NCI-H2171 treated with DMSO at 0.1 percent for 48 hours (cell line): ENCODE measurements around the gene SSBP2.

Experiments
- DNase-seq: peaks from one replicate; lab custom pipeline; 2025; lab: John Stamatoyannopoulos, UW

SSBP2 gene

GRCh38 chr5:81751009-81751835, at the start of gene SSBP2:
Gene SSBP2 (minus strand): TSS chr5:81751097. CDS start chr5:81751042, 55 bp downstream.
- DNase-seq = peak; percentile 89

- no peak for DNase-seq
Measured at GRCh38 chr5:81795666-81796065, 44.8 kb upstream of the SSBP2 start.

DNA sequence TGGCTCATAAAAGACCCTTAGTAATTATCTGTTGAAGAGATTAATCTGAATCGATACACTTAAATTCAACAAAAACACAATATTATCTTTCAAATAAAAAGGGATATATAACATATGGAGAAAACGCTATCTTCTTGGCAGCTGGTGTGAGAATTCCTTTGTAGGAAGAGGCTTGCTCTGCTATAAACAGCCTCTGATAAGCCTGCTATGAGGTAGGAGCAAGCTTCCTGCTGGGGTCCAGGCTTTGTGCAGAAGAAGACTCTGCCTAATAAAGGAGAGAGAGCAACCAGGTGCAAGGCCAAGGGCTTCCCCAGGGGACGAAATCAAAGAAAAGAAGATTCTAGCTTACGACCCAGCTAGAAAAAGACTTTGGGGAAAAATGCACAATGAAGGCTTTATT, 43.3 kb upstream of the SSBP2 start:
- DNase-seq = no peak

- no peak for DNase-seq
Measured at GRCh38 chr5:81790336-81790735, 39.4 kb upstream of the SSBP2 start.

GRCh38 chr5:81789033-81789432, 38.1 kb upstream of the SSBP2 start:
- no peak for DNase-seq

DNA sequence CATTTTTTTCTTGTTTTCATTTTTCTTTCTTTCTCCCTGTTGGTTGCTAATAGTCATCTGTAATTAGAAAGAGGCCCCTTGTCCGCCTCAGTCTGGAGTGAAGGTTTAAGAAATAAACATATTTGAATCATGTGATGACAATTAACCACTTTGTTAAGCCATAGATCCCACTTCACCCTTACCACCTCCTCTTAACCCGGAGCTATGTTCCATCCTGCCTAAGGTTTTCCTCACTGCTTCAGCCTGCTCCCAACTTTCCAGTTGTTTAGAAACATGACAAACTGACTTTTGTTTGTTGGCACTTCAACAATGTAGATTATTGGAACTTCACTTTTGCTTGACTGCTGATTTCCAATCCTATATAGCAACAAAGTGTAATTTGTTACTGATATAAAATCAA, 37.4 kb upstream of the SSBP2 start:
- DNase-seq = no peak

- peak; percentile 1 for DNase-seq
Measured at GRCh38 chr5:81787474-81788242, 36.8 kb upstream of the SSBP2 start.

DNA sequence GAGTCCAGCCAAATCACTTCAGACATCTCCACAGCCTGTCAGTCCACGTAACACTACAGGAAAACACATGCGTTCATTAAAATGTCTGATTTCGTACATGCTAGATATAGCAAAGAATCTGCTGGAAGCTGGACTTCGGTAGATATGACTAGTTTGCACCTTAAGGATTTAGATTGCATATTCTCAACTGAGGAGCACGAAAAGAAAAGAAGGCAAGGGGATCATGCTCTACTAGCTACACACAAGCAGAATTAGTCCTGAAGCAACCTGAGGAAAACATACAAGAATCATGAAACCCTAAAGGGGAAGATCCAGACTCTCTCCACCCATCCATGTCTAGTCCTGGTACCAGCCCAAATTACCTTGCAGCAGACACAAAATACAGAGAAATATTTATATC, 36.1 kb upstream of the SSBP2 start:
- no peak for DNase-seq

DNA sequence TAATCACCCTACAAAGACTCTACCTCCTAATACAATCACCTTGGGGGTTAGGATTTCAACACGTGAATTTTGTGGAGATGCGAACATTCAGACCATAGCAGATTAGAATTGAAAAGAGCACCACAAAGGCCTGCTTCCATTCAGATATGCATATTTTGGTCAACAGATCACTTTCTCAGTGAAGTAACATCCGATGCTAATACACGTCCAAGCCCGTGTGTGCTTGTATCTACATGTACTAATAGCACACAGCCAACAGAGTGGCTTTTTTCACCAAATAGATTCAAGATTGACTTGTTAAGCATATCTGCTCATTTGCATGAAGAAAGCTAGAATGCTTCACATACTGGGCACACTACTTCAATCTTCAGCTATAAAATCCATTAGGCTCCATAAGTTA, 35.6 kb upstream of the SSBP2 start:
- DNase-seq = no peak

DNA sequence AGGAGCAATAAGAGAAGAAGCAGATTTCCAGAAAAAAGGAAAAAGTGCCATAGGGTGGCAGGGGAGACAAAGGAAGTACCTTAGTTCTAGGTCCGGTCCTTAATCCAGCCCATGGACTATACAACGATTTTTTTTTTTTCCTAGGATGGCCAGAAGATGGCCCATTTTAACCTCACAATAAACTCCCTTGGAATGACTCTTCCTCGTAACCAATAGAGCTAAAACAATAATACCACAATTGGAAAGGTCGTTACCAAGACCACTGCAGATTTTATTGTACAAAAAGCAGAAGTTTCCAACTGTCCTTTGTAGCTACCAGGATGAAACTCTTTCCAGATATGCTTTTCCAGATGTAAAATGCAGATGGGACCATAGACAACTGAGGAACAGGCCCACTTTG, 34.4 kb upstream of the SSBP2 start:
- no peak for DNase-seq

DNA sequence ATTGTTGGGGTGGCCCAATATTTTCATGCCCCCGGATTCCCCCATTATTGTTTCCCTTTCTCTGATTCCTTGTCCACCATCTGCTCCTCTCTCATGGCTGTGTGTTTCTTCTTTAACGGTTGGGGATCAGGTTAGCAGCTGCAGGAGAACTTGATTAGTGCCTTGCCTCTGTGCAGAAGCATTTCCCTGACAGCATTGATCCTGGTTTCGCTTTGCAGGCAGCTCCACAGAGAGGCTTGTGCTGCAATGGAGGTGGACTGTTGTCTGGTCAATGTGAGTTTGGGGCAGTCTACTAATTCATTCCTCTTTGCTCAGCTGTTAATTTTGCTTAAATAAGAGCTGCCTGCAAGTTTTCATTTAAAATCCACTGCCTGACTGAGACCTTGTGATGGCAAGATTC, 32.5 kb upstream of the SSBP2 start:
- DNase-seq = no peak

- DNase-seq = peak; percentile 28
Measured at GRCh38 chr5:81782811-81783210, 31.9 kb upstream of the SSBP2 start.

DNA sequence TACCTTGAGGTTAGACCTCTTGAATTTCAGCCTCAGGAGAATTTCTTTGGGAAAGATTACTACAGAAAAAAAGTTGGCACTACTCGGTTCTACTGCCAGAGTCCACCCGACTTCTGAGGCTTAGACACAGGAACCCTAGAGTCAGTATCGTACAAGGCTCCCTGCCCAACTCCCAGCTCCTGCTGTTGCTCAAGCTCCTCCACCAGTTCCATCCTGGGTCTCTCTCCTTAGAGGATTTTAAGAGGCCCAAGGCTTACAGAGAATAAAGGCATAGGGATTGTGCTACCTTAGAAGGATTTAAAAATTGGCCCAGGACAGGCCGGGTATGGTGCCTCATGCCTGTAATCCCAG, 29.0 kb upstream of the SSBP2 start:
- DNase-seq = no peak

DNA sequence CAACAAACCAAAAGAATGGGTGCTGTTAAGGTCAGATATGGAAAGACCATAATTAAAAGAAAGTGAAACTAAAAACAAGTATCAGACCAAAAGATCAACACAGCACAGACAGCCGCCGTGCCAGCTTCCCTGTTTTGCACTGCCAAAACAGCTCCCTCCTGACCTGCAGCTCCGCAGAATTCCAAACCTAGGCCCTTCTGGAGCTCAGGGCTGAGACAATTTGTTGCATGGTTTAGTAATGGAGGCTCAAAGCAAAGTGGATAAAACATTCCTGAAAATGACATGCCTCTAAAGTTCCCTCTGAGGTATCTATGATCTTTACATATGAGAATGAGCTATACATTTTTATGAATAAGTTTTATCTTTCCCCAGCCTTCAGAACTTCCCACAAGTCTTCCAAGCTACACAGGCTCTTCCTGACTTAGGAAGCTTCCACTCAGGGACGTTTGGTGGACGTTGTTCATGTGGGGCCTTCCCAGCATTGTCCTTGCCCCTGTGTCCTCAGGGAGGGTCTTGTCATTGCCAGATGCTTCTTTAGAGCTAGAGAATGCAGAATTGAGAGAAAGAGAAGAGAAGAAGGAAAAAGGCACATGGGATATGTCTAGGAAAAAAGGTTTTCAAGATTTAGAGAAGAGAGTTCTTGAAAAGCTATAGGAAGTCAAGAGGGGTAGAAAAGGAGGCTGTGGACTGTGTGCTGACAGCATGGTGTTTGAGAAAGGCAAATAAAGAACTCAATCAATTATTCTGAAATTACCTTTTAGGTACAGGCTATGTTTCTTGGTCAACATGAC, 28.4 kb upstream of the SSBP2 start:
- no peak for DNase-seq

DNA sequence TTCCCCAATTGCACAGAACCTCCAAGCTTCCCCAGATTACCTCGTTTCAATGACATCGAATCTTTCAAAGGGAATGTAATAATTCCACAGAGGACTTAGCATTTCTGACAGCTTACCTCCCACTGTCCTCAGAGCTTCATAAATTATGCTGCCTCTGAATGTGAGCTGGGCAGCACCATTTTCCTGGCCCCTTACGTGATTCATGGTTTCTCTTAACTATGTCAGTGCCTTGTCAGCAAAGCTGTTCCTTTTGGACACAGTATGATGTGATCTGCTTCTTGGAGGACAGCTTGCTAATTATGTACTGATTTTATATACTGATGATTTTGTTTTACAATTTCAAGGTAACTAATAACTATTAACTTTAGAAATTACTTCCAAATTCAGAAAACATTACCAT, 27.7 kb upstream of the SSBP2 start:
- no peak for DNase-seq

DNA sequence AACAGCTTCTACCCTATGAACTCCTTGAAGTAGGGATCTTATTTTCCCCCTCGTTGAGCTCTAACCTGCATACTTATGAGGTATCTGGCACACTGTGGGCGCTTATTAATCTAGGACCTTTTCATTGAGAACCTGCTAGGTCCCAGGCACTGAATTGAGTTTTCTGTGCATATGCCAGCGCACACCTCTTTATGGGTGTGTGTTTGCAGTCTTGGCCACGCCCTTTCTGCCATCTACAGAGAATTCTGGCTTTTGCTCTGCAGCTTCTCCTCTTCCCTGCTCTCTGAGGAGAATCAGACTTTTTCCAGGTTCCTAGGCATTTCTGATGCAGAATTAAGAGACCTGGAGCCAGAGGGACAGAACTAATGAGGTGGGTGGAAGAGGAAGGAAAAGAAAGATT, 25.4 kb upstream of the SSBP2 start:
- DNase-seq = no peak

DNA sequence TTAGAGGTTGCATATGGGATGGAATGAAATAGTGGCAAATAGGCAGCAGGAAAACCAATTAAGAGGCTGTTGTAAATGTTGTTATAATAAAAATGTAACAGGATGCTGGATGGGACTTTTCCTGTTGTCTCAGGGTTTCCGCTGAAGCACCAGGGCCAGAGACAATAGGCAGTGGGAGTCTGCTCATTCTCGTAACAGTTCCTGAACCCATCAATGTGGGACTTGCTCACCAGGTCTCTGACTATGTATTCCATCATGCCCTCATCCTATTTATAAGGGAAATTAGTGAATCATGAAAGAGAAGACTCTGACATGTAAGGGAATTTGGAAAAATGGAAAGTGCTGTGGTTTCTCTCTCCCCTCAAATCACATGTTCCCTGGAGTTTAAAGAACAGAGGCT, 23.5 kb upstream of the SSBP2 start:
- DNase-seq = no peak

GRCh38 chr5:81773574-81773973, 22.7 kb upstream of the SSBP2 start:
- DNase-seq = no peak

DNA sequence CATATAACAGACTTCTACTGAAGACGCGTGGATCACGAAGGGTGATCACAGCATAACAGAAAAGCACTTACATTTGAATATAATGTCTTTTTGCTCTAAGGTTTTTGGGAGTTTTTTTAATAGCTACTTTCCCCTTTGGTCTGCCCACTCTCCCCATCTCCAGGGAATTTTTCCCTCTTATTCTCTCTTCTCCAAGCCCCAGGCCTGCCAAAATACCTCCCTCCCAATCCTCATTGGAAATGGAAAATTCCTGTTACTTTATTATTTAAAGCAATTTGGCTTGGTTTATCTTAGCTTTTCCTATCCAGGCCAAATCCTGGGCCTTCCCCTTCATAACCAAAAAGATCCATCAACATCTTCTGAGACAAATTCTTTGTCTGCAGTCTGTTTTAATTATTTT, 22.3 kb upstream of the SSBP2 start:
- DNase-seq = no peak

DNA sequence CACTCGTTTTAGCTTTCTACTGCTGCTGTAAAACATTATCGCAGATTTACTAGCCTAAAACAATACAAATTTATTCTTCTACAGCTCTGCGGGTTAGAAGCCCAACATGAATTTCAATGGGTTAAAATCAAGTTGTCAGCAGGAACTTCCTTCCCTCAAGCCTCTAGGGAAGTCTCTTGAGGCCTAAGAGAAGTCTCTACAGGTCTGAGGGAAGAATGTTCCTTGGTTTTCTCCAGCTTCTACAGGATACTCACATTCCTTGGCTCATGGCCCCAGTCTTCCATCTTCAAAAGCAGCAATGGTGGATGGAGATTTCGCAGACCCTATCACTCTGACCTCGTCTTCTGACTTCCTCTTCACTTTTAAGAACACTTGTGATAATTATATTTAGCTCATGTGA, 21.6 kb upstream of the SSBP2 start:
- no peak for DNase-seq

DNA sequence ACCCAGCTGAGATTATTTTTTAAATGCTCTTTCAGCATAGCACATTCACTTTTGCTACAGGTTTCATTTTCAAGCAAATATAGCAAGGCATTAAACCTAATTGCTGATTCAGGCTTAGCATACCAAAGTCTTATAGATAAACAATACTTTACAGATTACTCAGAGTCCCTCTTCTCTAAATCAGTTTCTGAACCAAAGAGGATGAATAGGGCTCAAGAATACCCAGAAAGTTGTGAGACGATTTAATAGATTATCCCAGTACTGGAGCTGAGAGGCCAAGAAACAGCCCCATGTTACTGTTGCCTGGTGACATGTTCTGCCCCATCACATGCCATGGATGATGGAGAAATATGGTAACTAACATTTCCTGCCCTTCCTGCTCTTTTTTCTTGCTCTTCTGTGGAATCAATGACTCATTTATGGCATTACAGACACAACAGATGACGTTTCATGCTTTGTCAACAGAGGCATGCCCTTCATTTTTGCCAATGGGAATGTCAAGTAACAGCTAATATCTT, 18.1 kb upstream of the SSBP2 start:
- DNase-seq = no peak

- DNase-seq = no peak
Measured at GRCh38 chr5:81767938-81768337, 17.0 kb upstream of the SSBP2 start.

GRCh38 chr5:81767097-81767496, 16.2 kb upstream of the SSBP2 start:
- no peak for DNase-seq
